Measurements from ENCODE around the gene KASH5. TPM values are rescaled to one million over a fixed set of nuclear protein-coding genes. Genes with fewer than 3 reads are reported as not detected.

Gene KASH5
- total and polyA plus RNA-seq, 12 donors = not detected

DNA sequence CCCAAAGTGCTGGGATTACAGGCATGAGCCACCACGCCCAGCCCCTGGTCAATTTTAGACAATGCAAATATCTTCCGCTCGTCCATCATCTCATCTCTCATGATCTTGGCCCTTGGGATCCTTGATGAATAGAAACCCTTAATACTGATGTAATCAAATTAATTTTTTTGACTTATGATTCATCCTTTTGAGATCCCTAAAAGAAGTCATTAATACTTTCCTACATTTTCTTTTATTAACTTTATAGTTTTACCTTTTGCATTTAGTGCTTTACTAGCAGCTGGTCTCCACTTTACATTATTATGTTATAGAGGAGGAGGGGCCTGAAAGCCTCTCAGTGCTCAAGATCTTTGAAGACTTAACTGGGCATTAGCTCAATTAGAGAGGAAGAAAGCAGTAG lies 7.7 kb upstream of the KASH5 start:
- Histone ChIP-seq H3K9me3 (peaks cover 0 to 17% (median 10%) of the 10 kb centered on the region in 11 donors), H3K27me3 (peaks cover 0 to 5% (median 0%) of the 10 kb centered on the region in 7 donors), H3K4me1 (no peaks in the 10 kb centered on the region), H3K4me3 (no peak overlapping the region), H3K36me3 (no peaks in the 10 kb centered on the region), H3K27ac (no peak overlapping the region)
- intact Hi-C loops (cut with DNase I) = no loop called here
- TF ChIP-seq, protein P1, sequence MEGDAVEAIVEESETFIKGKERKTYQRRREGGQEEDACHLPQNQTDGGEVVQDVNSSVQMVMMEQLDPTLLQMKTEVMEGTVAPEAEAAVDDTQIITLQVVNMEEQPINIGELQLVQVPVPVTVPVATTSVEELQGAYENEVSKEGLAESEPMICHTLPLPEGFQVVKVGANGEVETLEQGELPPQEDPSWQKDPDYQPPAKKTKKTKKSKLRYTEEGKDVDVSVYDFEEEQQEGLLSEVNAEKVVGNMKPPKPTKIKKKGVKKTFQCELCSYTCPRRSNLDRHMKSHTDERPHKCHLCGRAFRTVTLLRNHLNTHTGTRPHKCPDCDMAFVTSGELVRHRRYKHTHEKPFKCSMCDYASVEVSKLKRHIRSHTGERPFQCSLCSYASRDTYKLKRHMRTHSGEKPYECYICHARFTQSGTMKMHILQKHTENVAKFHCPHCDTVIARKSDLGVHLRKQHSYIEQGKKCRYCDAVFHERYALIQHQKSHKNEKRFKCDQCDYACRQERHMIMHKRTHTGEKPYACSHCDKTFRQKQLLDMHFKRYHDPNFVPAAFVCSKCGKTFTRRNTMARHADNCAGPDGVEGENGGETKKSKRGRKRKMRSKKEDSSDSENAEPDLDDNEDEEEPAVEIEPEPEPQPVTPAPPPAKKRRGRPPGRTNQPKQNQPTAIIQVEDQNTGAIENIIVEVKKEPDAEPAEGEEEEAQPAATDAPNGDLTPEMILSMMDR (IDR thresholded peaks at IDR 0.05) = no peak
- no peak for ATAC-seq
- no peak for DNase-seq
- 84 to 90% methylated on average over 3 of the region's 3 CpGs for WGBS, 2 donors

DNA sequence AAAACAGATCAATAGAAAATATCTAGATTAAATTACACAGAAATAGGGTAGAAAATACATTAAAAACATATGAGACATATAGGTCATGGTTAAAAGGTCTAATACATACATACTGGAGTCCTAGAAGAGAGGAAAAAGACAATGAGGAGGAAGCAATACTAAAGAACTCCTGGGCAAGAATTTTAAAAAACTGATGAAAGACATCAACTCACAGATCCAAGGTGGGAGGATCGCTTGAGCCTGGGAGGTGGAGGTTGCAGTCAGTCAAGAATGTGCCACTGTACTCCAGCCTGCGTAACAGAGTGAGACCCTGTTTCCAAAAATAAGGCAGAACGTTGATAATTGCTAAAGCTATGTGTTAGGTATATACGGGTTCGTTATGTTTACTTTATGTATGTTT lies 5.4 kb upstream of the KASH5 start:
- Histone ChIP-seq H3K27ac (no peak overlapping the region), H3K4me1 (no peaks in the 10 kb centered on the region), H3K36me3 (no peaks in the 10 kb centered on the region), H3K27me3 (peaks cover 0 to 6% (median 0%) of the 10 kb centered on the region in 7 donors), H3K9me3 (peaks cover 0 to 17% (median 10%) of the 10 kb centered on the region in 11 donors), H3K4me3 (no peak overlapping the region)
- DNase-seq (no peak), ATAC-seq (no peak)
- intact Hi-C loops (cut with DNase I) = no loop called here
- TF ChIP-seq, protein P1 (IDR thresholded peaks at IDR 0.05) = no peak
- 90 to 93% methylated on average over 5 of the region's 5 CpGs for WGBS, 2 donors

DNA sequence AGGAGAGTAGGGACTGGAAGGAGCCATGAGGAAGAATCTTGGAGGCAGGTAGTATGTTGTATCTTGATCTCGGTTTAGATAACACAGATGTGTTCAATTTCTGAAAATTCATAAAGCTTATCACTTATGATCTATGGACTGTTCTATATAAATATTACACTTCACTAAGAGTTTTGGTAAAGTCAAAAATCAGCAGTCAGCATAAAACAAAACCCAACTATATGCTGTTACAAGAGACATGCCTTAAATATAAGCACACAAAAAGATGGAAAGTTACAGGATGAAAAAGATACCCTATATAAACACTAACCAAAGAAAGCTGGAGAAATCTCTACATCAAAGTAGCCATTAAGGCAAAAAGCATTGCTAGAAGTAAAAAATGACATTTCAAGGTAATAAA lies 4.5 kb upstream of the KASH5 start:
- intact Hi-C loops (cut with DNase I) = no loop called here
- no peak overlapping the region for H3K4me3 ChIP-seq
- H3K27ac ChIP-seq = no peak overlapping the region
- TF ChIP-seq, protein P1 (IDR thresholded peaks at IDR 0.05) = no peak
- H3K9me3 ChIP-seq = peaks cover 0 to 17% (median 10%) of the 10 kb centered on the region in 11 donors
- DNase-seq = no peak
- 42 to 92% methylated on average over 1 of the region's 1 CpG for WGBS, 2 donors
- H3K27me3 ChIP-seq = peaks cover 0 to 14% (median 0%) of the 10 kb centered on the region in 7 donors
- ATAC-seq = no peak
- no peaks in the 10 kb centered on the region for H3K4me1 ChIP-seq
- H3K36me3 ChIP-seq = no peaks in the 10 kb centered on the region

DNA sequence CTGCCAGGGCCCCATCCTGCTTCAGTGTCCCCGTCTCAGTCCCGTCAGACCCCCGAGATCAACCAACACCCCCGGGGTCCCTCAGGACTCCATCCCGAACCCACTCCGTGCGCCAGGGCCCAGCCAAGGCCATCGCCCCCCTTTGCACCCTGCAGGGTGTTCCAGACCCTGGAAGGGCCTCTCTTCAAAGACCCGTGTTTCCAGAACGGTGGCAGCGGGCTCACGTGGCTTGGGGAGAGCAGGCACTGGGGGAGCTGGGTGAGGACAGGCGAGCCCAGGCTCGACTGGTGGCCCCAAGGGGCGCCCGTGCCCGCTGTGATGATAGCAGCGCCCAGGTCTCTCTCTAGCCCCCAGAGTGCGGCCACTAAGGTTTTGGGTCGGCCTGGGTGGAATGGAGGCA lies 1.4 kb downstream of the KASH5 start:
- TF ChIP-seq, protein P1 (IDR thresholded peaks at IDR 0.05) = no peak
- 87 to 89% methylated on average over 20 of the region's 20 CpGs for WGBS, 2 donors
- no peaks in the 10 kb centered on the region for H3K9me3 ChIP-seq
- ATAC-seq = no peak
- no peak overlapping the region for H3K27ac ChIP-seq
- no peak overlapping the region for H3K4me3 ChIP-seq
- DNase-seq = no peak
- H3K36me3 ChIP-seq = no peaks in the 10 kb centered on the region
- peaks cover 0 to 39% (median 5%) of the 10 kb centered on the region in 7 donors for H3K27me3 ChIP-seq
- H3K4me1 ChIP-seq = peaks cover 0 to 6% (median 0%) of the 10 kb centered on the region in 9 donors
- intact Hi-C loops (cut with DNase I) = no loop called here

All from heart right ventricle (tissue), 16 donors.